ENCODE measurements around the gene COL6A5.
"Not testable (repeated sequence)": the region's sequence is repeated elsewhere in the genome, so short reads cannot be mapped to it uniquely, and the experiment has no call there.

COL6A5 gene

DNA sequence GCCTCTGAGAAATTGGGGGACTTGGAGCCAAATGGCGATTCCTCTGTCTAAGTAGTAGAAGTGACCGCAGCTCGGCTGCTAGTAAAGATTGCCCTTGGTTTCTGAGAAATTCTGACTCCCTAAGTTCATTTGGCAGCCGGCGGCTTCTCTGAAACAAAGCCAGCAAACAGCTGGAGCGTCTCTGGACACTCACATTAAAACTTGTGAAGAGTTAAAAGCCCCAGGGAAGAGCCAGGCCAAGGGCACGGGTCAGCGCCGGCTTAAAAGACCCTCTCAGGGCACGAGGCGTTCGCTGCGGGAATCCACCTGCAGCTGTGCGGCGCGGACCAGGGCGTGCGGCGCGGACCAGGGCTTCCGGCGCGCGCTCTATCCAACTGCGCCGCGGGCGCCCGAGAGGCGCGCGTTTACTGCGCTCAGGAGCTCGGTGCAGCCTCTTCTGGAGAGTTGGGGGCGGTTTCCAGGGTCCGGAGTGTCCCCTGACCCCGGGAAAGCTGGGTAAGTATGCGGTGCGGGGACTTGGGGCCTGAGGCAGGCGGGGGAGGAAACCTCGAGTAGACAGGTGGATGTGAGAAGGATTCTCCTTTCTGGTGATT is at the start of gene COL6A5:
TSS of gene COL6A5 (plus strand) at position 186 of the 593 bp plus-strand sequence. CDS start 27,967 bp downstream, outside the sequence.
- no peak for DNase-seq

DNA sequence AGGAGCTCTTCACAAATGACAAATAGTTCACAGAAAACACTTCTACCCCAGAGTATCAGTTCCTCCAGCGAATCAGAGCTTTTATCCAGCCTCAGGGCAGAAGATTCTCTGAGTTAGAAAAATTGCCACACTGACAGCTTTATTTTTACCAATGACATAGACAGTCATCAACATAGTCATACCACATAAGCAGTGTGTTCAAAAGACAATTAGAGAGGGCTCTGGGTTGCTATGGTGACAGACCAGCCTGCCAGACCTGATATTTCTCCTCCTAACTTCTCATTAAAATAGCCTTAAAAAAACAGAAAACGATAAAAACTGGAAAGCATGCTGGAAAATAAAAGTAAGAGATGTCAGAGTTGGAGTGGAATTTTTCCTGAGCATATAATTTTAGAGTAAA is 45.9 kb upstream of the COL6A5 start:
- DNase-seq = no peak

DNA sequence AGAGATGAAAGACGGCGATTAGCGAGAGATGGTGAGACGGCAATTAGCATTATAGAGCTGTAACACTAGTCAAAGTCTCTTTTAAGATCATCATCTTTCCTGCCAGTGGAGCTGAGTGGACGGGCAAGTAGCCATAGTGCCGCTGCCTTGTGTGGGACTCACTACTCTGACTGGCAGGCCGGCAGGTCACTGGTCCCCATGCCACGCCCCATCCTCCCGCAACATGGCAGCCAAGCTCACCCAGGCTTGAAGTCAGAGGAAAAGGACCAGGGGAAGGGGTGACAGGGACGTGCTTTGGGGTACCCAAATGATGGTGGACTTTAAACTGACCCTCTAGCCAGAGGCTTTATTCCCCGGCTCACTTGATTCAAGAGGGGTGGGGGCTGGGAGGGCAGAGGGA is 44.6 kb upstream of the COL6A5 start:
- DNase-seq = no peak

GRCh38 chr3:130310109-130310508 is 35.4 kb upstream of the COL6A5 start:
- no peak for DNase-seq

- DNase-seq = no peak
Measured at GRCh38 chr3:130312374-130312773, 33.1 kb upstream of the COL6A5 start.

DNA sequence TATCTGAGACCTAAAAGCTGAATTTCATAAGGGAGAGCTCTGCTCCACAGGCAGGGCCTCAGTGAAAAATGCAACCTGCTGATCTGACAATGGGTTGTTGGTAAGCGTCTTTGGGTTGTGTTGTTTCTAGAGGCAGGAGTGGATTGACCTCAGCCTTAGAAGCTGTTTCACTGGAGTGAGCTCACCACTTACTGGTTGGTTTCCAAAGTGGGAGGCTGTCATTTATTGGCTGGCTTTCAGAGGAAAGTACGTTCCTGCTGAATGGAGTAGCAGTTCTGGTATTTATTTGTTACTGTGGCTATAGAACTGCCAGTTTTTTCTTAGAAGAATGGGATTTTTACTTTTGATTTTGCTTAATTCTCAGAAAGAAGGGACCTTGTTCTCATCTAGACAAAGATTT is 29.3 kb upstream of the COL6A5 start:
- no peak for DNase-seq

GRCh38 chr3:130323503-130323902 is 22.0 kb upstream of the COL6A5 start:
- DNase-seq = no peak

DNA sequence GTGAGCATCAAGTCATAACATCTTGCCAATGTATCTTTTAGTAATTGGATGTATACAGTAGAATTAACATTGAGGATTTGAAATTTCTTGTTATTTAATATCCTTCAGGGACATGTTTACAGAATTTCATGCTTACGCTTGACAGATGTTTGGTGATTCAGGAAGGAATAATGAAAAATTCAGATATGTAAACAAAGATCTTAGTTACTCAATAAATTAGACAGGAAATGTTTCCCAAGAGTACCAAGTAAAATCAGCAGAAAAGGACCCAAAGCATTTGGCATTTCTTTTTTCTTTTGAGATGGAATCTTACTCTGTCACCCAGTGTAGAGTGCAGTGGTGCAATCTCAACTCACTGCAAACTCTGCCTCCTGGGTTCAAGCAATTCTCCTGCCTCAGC is 4.7 kb upstream of the COL6A5 start:
- DNase-seq = no peak

DNA sequence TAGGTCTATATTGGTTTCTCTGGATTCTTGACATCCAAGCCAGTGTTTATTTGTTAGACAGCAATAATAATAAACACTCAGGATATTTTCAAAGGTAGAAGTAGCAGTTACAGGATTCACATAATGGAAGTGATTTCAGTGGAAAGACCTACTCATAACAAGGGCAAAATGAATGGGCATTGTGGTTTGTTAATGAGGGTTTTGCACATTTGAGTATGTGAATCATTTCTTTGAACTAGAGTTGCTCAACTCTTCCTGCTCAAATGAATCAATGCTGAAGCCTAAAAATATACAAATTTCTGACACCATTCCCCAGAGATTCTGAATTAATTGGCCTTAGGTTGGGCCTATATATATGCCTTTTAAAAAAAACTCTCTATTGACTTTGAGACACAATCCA is 4.1 kb upstream of the COL6A5 start:
- no peak for DNase-seq

GRCh38 chr3:130341882-130342281 is 3.6 kb upstream of the COL6A5 start:
- DNase-seq = no peak

GRCh38 chr3:130342821-130343661 is 2.4 kb upstream of the COL6A5 start:
- DNase-seq = no peak

DNA sequence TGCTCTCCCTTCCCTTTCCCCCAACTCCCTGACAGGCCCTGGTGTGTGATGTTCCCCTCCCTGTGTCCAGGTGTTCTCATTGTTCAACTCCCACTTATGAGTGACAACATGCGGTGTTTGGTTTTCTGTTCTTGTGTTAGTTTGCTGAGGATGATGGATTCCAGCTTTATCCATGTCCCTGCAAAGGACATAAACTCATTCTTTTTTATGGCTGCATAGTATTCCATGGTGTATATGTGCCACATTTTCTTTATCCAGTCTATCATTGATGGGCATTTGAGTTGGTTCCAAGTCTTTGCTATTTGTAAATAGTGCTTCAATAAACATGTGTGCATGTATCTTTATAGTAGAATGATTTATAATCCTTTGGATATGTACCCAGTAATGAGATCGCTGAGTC is 2.8 kb downstream of the COL6A5 start:
- not testable (repeated sequence) for DNase-seq

- no peak for DNase-seq
Measured at GRCh38 chr3:130354430-130354829, 9.0 kb downstream of the COL6A5 start.

DNA sequence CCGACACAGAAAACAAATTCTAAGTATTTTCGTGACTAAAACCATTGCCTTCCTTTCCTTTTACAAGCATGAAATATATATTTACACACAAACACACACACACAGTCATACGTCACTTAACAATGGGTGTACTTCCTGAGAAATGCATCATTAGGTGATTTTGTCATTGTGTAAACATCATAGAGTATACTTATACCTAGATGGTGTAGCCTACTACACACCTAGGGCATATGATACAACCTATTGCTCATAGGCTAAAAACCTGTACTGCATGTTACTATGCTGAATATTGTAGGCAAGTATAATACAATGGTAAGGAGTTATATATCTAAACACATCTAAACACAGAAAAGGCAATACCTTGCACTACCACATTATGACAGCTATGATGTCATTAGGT is 28.6 kb downstream of the COL6A5 start:
- no peak for DNase-seq

DNA sequence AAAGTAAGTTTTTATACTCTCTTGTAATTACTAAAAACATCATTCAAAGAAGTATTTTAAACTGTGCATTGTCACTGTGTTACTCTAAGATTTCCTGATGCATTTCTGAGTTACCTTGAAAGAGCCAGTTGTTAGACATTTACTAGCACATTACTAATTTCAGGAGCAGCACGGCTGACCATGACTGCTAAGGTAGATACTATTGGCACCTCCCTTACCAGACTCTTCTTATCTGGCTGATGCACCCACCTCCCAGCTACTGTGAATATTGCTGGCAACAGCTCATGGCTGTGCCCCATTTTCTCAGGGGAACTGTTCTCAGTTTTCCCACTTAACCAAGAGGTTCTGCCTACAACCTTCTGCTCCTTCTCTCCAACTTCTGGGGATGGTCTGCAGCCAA is 29.4 kb downstream of the COL6A5 start:
- DNase-seq = no peak

DNA sequence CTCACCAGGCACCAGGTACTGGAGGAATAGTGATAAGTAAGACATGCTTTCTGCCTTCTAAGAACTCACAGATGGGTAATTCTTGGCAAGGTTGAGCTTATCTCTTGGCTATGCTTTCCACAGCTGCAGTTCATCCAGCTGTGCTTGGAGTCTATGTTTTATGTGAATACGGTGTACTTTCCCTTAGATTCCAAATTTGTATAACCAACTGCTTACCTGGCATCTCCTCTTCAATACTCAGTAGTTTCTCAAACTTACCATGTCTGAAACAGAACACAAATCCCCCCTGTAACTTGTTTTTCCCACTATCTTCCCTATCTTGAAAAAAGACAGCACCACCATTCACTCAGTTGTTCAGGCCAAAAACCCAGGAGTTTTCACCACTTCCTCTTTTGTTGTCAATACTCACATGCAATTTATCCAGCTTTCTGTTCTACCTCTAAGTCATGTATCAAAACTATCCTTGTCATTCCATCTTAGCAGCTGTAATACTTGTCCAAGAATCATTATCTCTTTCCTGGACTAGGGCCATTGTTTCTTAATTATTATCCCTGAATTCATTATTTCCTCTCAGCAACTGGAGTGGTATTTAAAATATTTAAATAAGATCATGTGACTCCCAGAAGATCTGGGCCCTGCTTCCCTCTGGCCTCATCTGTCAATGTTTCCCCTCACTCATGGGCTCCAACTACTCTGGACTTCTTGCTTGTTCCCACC is 32.6 kb downstream of the COL6A5 start:
- DNase-seq = no peak

DNA sequence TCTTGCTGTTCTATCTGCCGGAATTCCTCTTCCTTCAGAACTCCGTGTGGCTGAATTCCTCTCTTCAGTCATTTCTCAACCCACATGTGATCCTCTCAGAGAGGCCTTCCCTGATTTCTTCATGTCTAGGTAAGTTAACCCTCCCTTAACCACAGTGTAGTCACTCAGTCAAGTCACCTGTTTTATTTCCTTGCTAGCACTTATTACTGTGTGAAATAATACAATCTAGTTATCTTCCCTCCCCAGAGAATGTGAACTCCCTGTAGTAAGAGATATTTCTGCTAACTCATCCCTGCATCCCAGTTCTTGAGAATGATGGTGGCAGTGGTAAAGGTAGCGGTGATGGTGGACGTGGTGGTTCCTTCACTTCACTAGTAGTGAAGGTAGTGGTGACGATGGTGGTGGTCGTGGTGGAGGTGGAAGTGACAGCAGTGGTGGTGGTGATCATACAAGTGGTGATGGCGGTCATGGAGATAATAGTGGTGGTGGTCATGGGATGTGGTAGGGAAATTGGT is 33.3 kb downstream of the COL6A5 start:
- DNase-seq = no peak

- no peak for DNase-seq
Measured at GRCh38 chr3:130379274-130379673, 33.8 kb downstream of the COL6A5 start.

DNA sequence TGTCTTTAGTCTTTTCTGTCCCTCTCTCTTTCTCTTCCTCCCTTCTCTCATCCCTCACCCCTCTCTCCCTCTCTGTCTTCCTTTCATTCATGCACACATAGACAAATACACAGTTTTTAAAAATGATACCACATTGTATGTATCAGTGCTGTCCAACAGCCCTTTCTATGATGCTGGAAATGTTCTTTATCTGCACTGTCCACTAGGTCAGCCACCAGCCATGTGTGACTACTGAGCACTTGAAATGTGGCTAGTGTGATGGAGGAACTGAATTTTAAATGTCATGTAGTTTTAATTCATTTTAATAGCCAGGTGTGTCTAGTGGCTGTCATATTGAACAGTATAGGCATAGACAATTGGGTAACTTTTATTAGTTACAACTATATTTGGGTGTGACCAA is 34.9 kb downstream of the COL6A5 start:
- DNase-seq = no peak

DNA sequence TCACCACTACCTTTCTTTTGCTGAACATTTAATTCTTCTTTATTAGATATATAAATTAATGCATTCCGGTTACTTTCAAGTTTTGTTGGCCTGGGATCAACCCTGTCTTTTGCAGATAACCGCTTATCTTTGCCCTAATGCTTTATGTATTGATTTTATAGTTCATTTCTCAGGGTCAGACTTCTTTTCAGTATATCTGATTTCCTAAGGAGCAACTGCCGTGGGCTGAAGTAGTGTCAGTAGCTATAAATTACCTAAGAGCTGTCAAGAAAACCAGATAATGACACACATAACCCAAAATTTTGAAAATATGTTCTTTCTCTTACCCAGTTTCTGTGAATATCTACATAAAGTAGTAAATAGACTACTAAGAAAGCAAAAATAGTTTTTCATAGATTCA is 38.0 kb downstream of the COL6A5 start:
- no peak for DNase-seq

GRCh38 chr3:130384476-130385025 is 39.1 kb downstream of the COL6A5 start:
- DNase-seq = no peak

GRCh38 chr3:130386604-130387263 is 41.3 kb downstream of the COL6A5 start:
- DNase-seq = no peak

Data from stimulated activated CD4-positive, alpha-beta T cell treated with anti-CD3 and anti-CD28 coated beads, Interleukin-2, amount 100 ng/mL, for 24 hours (primary cell).